B cell (primary cell): ENCODE results near the gene LIFR.

ENCODE experiments used
- CTCF ChIP-seq: fragments of 200-600 bp; IDR thresholded peaks from one replicate; pipeline ENCODE4 v1.8.0; 2022; ENCODE audit warnings: antibody characterized with exemption, mild to moderate bottlenecking
- EZH2 ChIP-seq: IDR thresholded peaks from 2 replicates; pipeline ENCODE4 v1.6.1; 2012; ENCODE audit warnings: borderline replicate concordance, low read depth, mild to moderate bottlenecking, moderate library complexity, low read length; ENCODE audit not compliant: insufficient read depth, poor library complexity, severe bottlenecking

GRCh38 chr5:38452201-38452600 lies 104.2 kb downstream of the LIFR start:
- TF ChIP-seq CTCF (no peak), EZH2 (no peak)
